Fibroblast of skin of scalp (primary cell): Measurements from ENCODE around the gene SLX4IP.

ENCODE experiments used
- DNase-seq: peaks from one replicate; pipeline ENCODE4 v3.0.0-alpha.2; 2013

SLX4IP gene

GRCh38 chr20:10668677-10669368 is 233.7 kb downstream of the SLX4IP start:
- no peak for DNase-seq

- no peak for DNase-seq
Observed at GRCh38 chr20:10669843-10670446, 234.8 kb downstream of the SLX4IP start.

GRCh38 chr20:10670501-10671220 is 235.6 kb downstream of the SLX4IP start:
- DNase-seq, result no peak

DNA sequence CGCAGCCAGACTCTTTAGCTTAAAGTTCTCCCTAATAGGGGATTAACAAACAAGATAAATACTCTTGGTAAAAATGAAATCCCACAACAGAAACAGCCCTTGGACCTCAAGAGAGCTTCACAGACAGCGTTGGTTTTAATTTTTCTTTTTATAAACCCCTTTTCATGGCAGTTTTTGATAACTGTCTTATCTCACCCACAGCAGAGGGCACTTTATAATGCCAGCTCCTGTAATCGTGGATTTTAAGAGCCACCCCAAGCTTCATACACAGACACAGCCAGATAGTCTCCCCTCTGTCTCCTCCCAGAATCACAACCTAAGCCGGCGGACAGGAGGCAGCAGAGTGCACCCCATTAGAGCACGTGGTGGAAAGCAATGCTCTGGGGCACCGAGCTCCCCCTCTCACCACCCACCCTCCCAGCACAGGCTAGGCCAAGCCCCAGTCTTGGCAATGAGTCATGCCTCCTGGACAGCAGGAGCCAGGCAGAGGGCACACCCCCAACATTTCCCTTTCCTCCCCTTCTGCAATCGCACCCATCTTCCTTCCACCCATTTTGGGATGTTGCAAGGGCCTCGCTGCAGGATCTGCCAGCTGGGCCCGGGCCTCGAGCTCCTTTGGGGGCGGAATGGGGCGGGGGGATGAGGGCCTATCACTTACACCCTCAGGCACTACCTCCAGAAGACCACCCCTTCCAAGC is 236.3 kb downstream of the SLX4IP start:
- peak; percentile 96 for DNase-seq

DNA sequence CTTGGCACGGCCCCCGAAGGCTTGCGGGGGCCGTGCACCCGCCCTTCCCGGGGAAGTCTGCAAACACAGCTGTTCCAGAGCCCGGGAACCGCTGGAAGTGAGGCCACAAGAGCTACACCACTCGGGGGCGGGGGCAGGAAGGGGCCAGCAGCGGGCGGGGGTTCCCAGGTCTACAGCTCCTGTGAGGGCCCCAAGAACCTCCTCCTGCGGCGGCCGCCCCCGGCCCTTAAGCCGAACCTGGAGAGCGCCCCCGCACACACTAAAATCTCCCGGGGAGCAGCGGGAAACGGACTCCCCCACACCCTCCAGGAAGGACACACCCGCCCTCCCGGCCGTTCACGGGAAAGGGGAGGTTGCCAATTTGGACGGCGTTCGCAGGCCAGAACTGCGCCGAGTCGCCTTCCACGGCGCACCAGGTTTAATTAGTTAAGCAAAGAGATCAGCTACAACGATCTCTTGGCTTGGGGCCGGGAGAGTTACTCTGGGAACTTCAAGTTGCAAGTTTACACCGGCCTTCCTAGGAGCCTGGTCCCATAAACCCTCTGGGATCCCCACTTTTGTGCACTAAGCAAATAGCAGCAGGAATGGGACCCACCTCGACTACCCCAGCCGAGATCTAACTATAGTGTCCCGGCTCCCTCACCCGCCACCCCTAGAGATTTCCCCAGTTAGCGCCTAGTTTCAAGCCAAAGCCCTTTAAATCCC is 237.0 kb downstream of the SLX4IP start:
- DNase-seq, result no peak

DNA sequence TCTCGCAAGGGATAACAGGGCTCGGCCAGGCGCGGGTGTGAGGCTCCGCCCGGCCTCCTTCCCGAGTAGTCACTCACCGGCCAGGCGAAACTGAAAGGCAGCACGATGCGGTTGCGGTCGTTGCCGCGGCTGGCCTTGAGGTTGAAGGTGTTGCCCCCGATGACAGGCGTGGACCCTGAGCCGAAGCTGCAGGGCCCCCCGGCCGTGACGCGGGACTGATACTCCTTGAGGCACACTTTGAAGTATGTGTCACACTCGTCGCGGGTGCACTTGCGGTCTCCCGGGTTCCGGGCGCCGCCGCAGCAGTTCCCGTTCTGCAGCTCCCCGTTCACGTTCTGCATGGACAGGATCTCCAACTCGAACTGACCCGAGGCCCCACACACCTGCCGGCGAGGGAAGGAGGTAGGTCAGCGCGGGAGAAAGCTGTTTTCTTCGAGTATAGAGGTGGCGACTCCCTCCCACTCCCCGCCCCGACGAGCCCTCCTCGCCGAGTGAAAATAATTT is 237.6 kb downstream of the SLX4IP start:
- no peak for DNase-seq

DNA sequence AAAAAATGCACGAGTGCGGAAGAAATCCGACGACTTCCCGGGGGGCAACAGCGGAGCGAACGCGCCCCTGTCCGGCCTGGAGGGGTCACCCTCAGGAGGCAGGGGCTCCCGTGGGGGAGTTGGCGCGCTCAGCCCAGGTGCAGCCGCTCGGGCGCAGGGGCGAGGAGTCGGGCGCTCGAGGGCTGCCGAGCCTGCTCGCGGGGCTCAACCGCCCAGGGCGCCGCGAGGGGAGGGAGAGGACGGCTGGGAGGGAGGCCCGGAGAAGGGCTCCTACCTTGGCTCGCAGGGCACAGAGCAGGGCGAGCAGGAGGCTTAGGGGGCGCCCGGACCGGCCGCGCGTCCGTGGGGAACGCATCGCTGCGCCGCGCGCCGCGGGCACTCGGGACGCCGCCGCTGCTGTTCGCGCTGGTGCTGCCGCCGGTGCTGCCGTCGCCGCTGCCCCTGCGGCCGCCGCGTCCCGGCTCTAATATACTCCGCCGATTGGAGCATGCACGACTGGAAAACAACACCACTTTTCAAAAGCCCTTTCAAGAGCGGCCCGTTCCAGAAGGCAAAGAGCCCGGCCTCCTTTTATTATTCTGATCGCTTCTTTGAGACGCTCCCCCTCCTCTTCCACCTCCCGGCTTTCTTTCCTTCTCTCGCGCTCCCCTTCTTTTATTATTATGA is 238.2 kb downstream of the SLX4IP start:
- no peak for DNase-seq

- peak; percentile 99 for DNase-seq
Observed at GRCh38 chr20:10673842-10674683, 239.0 kb downstream of the SLX4IP start, which contains the start of gene JAG1. Gene JAG1 (minus strand): TSS chr20:10673999. CDS start chr20:10673530, 469 bp downstream.

DNA sequence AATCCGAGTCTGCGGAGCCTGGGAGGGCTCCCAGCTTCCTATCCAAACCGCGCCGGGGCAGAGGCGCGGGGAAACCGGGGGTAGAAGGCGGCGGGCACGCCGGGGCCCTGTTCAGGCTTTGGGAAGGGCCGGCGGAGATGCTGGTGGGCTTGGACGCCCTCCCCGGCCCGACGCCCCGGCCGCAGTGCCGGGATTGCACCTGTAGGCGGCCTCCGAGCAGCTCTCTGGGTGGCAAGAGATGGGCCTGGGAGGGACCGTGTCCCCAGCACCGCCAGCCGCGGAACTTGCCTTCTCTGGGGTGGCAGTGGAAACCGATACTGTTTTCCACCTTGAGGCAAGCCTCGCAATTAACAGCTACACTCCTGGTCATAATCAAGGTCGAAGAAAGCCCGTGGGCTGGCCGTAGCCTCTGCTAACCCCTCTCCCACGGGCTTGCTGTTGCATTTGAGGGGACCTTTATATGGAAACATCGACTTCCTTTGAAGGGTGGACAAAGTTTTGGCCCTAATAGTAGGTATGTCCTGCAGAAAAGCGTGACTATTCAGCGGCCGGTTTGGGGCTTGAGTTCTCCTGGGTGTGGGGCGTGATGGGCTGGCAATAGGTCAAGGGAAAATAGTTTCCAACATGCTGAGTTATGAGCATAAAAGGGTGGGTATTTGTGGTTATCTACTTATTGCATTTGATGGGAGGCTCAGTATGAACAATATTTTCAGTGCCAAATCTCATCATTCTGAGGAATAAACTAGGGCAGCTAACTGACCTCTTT is 239.8 kb downstream of the SLX4IP start:
- DNase-seq, result peak; percentile 86

GRCh38 chr20:10675450-10675848 is 240.3 kb downstream of the SLX4IP start:
- DNase-seq, result no peak

DNA sequence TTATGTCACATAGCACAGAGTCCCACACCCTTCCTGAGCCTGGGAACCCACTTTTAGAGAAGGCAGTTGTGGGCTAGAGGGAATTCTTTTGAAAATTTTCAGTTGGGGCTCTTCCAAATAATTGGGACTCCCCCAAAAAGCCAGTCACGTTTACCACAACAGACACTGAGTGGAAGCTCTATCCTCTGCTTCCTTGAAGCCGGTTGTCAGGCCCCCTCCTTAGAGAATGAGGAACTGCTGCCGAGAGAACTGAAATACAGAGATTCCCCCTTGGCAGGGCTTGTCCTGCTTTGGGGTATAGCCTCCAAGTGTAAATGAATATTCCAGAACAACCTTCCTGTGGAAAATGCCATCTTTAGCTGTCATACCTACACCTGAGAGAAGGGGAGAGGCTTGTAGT is 241.4 kb downstream of the SLX4IP start:
- no peak for DNase-seq
